Skeletal muscle satellite cell (primary cell): Measurements from ENCODE around the gene SIX3.
A peak's percentile ranks its signal among the peaks of the same experiment; 100 is the strongest.

ENCODE experiments used
- H3K27me3 ChIP-seq: 2 replicates; pipeline ENCODE4 v1.7.0; 2013; ENCODE audit warnings: low read length; ENCODE audit not compliant: control insufficient read depth, insufficient read depth
- H3K36me3 ChIP-seq: 2 replicates; pipeline ENCODE4 v1.7.0; 2013; ENCODE audit warnings: mild to moderate bottlenecking, control low read depth, low read length; ENCODE audit not compliant: insufficient read depth
- H3K4me1 ChIP-seq: 2 replicates; pipeline ENCODE4 v1.7.0; 2013; ENCODE audit warnings: low read length; ENCODE audit not compliant: control insufficient read depth, insufficient read depth
- H3K4me2 ChIP-seq: 2 replicates; pipeline ENCODE4 v1.7.0; 2013; ENCODE audit warnings: mild to moderate bottlenecking, low read length
- H3K4me3 ChIP-seq: 2 replicates; pipeline ENCODE4 v1.7.0; 2013; ENCODE audit warnings: low read length
- H3K9ac ChIP-seq: 2 replicates; pipeline ENCODE4 v1.7.0; 2013; ENCODE audit warnings: mild to moderate bottlenecking, low read depth, low read length, moderate library complexity
- H3K9me3 ChIP-seq: replicated peaks from 2 replicates; pipeline ENCODE4 v1.7.0; 2013; ENCODE audit warnings: mild to moderate bottlenecking, control low read depth, low read length

SIX3 gene

GRCh38 chr2:44946372-44947027 lies 5.0 kb downstream of the SIX3 start:
- peaks cover 11% of the 10 kb centered on the region for H3K4me1 ChIP-seq

GRCh38 chr2:44947028-44947375 lies 5.5 kb downstream of the SIX3 start:
- H3K4me1 ChIP-seq = peaks cover 6% of the 10 kb centered on the region
- H3K4me2 ChIP-seq = no peak overlapping the region
- H3K9me3 ChIP-seq = no peaks in the 10 kb centered on the region
- H3K4me3 ChIP-seq = no peak overlapping the region
- no peak overlapping the region for H3K9ac ChIP-seq
- H3K36me3 ChIP-seq = no peaks in the 10 kb centered on the region
- H3K27me3 ChIP-seq = peaks cover 62% of the 10 kb centered on the region

More at GRCh38 chr2:44946372-44947027, 5.0 kb downstream of the SIX3 start:
- H3K27me3 ChIP-seq = peaks cover 67% of the 10 kb centered on the region
- H3K36me3 ChIP-seq = no peaks in the 10 kb centered on the region
- H3K9me3 ChIP-seq = no peaks in the 10 kb centered on the region
- H3K4me2 ChIP-seq = no peak overlapping the region
- H3K4me3 ChIP-seq = no peak overlapping the region
- no peak overlapping the region for H3K9ac ChIP-seq

- peaks cover 7% of the 10 kb centered on the region for H3K4me1 ChIP-seq
- no peaks in the 10 kb centered on the region for H3K36me3 ChIP-seq
- H3K27me3 ChIP-seq = peaks cover 61% of the 10 kb centered on the region
- H3K4me2 ChIP-seq = no peak overlapping the region
- H3K4me3 ChIP-seq = no peak overlapping the region
- H3K9ac ChIP-seq = no peak overlapping the region
- no peaks in the 10 kb centered on the region for H3K9me3 ChIP-seq
These were observed 7.2 kb downstream of the SIX3 start for GRCh38 chr2:44948565-44949328.

GRCh38 chr2:44949329-44950151 lies 8.0 kb downstream of the SIX3 start:
- no peak overlapping the region for H3K4me3 ChIP-seq
- H3K4me1 ChIP-seq = peaks cover 7% of the 10 kb centered on the region
- no peak overlapping the region for H3K9ac ChIP-seq
- peak overlapping the region; percentile 65 for H3K4me2 ChIP-seq
- peaks cover 59% of the 10 kb centered on the region for H3K27me3 ChIP-seq
- no peaks in the 10 kb centered on the region for H3K36me3 ChIP-seq
- H3K9me3 ChIP-seq = no peaks in the 10 kb centered on the region

- Histone ChIP-seq H3K4me1 (peaks cover 17% of the 10 kb centered on the region), H3K4me2 (no peak overlapping the region), H3K9ac (no peak overlapping the region), H3K4me3 (no peak overlapping the region), H3K9me3 (no peaks in the 10 kb centered on the region), H3K27me3 (peaks cover 59% of the 10 kb centered on the region), H3K36me3 (no peaks in the 10 kb centered on the region)
These were observed 9.1 kb downstream of the SIX3 start for GRCh38 chr2:44950646-44951045.

GRCh38 chr2:44951124-44951523 lies 9.6 kb downstream of the SIX3 start:
- Histone ChIP-seq H3K9ac (no peak overlapping the region), H3K9me3 (no peaks in the 10 kb centered on the region), H3K4me3 (no peak overlapping the region), H3K27me3 (peaks cover 55% of the 10 kb centered on the region), H3K36me3 (no peaks in the 10 kb centered on the region), H3K4me2 (no peak overlapping the region), H3K4me1 (peaks cover 20% of the 10 kb centered on the region)

- H3K36me3 ChIP-seq = no peaks in the 10 kb centered on the region
- no peak overlapping the region for H3K9ac ChIP-seq
- no peaks in the 10 kb centered on the region for H3K9me3 ChIP-seq
- peak overlapping the region; percentile 90 for H3K4me2 ChIP-seq
- peaks cover 20% of the 10 kb centered on the region for H3K4me1 ChIP-seq
- peak overlapping the region; percentile 60 for H3K4me3 ChIP-seq
- peaks cover 50% of the 10 kb centered on the region for H3K27me3 ChIP-seq
These were observed 10.2 kb downstream of the SIX3 start for GRCh38 chr2:44951714-44952113.

- peak overlapping the region; percentile 19 for H3K9ac ChIP-seq
- H3K9me3 ChIP-seq = no peaks in the 10 kb centered on the region
- H3K4me1 ChIP-seq = peaks cover 20% of the 10 kb centered on the region
- peaks cover 44% of the 10 kb centered on the region for H3K27me3 ChIP-seq
- no peaks in the 10 kb centered on the region for H3K36me3 ChIP-seq
- peak overlapping the region; percentile 60 for H3K4me3 ChIP-seq
- peak overlapping the region; percentile 90 for H3K4me2 ChIP-seq
These were observed 10.8 kb downstream of the SIX3 start for GRCh38 chr2:44952143-44952805.

- Histone ChIP-seq H3K36me3 (no peaks in the 10 kb centered on the region), H3K4me1 (peaks cover 20% of the 10 kb centered on the region), H3K4me3 (peak overlapping the region; percentile 60), H3K27me3 (peaks cover 41% of the 10 kb centered on the region), H3K9ac (peak overlapping the region; percentile 19), H3K9me3 (no peaks in the 10 kb centered on the region), H3K4me2 (peak overlapping the region; percentile 90)
These were observed 11.4 kb downstream of the SIX3 start for GRCh38 chr2:44952806-44953498.

GRCh38 chr2:44953499-44953883 lies 12.0 kb downstream of the SIX3 start:
- Histone ChIP-seq H3K36me3 (no peaks in the 10 kb centered on the region), H3K4me1 (peaks cover 25% of the 10 kb centered on the region), H3K4me2 (no peak overlapping the region), H3K9me3 (no peaks in the 10 kb centered on the region), H3K27me3 (peaks cover 41% of the 10 kb centered on the region), H3K4me3 (no peak overlapping the region), H3K9ac (no peak overlapping the region)
